Activated CD8-positive, alpha-beta memory T cell treated with anti-CD3 and anti-CD28 coated beads for 1 hour (primary cell): ENCODE results near the gene PLCD4.
A peak's percentile ranks its signal among the peaks of the same experiment; 100 is the strongest.

ENCODE experiments used
- DNase-seq, 2 donors: peaks; one replicate each; pipeline ENCODE4 v3.0.0-alpha.2; 2020; ENCODE audit warnings: low read depth in 1 of 2; ENCODE audit errors: extremely low read depth in 1 of 2

Gene PLCD4

DNA sequence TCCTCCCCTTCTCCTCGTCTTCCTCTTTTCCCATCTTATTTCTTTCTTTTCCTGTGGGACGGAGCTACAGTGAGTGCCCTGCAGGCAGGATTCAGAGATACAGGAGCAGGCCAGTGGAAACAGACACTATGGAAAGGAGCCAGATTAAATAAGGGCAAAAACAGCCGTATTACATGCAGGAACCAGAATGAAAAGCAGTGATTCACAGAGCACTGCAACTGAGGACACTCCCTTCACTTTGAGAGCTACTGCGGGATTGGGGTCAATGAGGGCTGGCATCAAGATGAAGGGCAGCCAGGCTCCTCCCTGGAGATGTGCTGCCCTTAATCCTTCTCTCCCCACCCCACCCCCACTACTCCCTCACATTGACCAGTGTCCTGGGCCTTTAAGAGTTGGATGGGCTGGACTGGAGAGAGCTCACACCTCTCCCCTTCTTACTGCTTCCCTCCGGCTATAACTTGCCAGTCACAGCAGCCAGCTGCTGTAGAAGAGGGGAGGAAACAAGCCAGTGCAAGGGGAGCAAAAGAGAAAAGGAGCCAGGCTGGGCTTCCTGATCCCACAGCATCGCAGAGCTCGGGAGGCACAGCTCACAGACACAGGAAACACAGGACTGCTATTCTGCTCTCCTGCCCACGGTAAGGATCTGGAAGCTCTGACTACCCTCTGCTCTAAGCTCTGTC is at the start of gene PLCD4:
TSS of gene PLCD4 (plus strand) at position 464 of the 680 bp plus-strand sequence. CDS start 7,841 bp downstream, outside the sequence.
- DNase-seq, result no peak

DNA sequence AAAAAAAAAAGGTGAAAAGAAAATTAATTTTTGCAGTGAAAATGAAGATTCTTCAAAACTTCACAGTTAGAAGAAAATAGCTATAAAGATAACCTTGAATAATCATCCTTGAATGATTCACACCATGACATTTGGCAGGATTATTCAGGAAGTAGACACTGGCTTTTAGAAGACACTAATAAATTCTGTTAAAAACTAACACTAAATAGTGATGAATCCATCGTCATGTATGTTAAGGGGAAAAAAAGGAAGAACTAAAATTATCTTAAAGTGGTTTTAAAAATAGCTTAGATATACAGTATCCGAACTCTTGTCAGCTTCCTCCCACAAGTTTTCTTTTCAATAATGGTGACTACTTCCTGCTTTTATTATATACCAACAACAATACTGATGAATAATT is 49.8 kb upstream of the PLCD4 start:
- DNase-seq, result no peak

DNA sequence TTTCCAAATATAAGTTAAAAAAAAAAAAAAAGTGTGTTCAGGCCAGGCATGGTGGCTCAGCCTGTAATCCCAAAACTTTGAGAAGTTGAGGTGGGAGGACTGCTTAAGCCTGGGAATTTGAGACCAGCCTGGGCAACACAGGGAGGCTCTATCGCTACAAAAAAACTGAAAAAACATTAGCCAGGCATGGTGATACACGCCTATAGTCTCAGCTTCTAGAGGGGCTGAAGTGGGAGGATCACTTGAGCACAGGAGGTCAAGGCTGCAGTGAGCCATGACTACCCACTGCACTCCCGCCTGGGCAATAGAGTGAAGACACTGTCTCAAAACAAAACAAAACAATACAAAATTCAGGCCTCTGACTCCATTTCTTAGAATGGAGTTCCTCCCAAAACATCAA is 48.7 kb upstream of the PLCD4 start:
- no peak for DNase-seq

DNA sequence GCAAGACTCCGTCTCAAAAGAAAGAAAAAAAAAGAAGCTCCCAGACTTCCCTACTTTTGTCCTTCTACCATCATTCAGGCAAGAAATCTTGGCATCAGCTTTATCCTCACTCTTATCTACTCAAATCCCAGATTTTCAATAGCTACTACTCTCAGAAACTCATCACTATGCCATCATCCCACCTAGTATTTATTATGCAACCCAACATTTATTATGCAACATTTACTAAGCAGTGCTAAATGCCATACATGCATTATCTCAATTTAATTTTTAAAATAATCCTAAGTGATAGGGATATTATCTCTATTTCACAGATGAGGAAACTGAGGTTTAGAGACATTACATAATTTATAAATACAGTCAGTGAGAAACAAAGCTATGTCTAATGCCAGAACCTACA is 43.6 kb upstream of the PLCD4 start:
- DNase-seq, result no peak

DNA sequence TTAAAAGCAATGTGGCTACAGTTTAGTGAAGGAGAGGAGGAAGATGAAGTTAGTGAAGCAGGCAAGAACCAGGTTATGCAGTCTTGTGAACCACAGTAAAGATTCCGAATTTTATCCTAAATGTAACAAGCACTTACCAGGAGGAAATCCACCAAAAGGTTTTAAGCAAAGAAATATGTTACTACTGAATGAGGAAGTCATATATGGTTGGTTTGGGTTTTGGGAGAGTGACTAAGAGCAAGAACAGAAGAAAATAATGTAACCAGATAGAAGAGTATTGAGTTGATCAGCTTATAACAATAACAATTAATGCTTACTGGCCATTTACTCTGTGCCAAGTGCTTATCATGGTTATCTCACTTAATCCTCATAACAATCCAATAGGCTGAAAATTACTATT is 41.4 kb upstream of the PLCD4 start:
- no peak for DNase-seq

DNA sequence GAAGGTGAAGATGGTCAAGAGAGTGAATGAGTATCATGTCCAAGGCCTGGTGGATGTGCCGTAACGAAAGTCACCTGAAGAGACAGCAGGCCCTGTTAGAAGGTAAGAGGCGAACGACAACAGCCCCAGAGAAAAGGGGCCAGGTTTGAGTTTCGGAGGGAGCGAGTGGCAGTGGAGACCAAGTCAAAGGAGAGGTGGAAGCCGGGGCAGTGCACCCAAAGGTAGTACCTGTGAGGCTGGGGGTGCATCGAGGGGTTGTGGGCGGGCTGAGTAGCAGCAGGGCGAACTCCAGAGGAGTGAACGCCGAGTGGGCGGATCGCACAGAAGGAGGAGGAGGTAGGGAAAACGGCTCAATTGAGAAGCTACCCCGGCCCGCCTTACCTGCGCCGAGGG is 39.9 kb upstream of the PLCD4 start:
- peak in 1 of 2 donors; percentile 38 for DNase-seq

DNA sequence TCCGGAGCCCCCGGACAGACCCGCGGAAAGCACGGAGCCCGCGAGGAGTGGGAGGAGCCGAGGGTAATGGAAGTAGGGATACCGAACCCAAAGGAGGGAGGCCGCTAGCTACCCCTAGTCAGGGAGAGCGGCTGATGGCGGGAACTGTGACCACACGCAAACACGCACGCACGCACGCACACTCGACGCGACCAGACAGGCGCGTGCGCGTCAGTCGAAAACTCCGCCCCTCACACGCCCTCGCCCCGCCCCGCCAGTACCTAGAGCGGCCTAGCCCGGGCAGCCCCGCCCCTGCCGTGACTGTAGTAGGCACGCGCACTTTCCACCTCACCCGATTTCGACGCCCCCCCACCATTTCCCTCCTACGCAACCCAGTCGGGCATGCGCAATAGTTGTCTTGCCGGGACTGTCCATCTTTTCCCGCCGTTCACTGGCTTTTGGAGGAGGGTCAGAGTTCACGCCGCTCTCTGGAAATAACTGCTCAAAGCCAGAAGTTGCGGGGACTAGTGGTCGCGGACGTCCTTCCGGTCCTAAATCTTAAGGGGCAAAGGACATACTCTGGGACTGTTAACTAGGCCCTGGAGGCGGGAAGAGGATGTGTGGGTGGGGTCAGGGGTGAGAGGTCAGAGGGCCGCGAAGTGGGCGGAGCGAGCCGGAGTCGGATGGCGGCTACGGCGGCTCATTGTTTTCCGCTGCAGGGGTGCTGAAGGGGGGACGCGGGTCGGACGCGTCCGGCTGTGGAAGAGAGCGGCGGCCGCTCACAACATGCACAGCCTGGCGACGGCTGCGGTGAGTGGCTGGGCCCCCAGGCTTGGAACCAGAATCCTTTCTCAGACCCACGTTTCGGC is 39.3 kb upstream of the PLCD4 start, which contains the start of the genes CNOT9 and USP37:
TSS of gene CNOT9 (plus strand) at position 650 of the 848 bp plus-strand sequence. CDS start at position 766, 116 bp downstream.
TSS of gene USP37 (minus strand) at position 162 of the 848 bp plus-strand sequence. CDS start 9,698 bp downstream, outside the sequence.
- DNase-seq, result peak; percentile 99 to 100

DNA sequence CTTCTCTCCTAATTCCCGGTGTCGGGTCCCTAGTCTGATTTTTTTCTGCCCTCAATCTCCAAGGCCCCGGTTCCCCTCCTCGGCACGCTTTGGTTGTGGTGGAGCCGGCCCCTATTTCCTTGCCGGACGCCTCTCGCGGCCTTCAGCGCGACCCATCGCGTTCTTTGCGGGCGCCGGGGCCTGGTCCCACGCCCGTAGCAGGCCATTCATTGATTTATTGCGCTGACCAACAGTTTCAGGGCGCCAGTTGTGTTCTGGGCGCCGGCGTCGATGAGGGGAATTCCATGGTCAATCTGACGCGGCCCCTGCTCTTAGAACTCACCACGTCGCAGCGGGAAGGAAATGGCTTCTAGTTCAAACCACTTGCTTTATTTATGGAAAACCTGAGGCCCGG is 38.7 kb upstream of the PLCD4 start:
- DNase-seq, result peak; percentile 23 to 43

DNA sequence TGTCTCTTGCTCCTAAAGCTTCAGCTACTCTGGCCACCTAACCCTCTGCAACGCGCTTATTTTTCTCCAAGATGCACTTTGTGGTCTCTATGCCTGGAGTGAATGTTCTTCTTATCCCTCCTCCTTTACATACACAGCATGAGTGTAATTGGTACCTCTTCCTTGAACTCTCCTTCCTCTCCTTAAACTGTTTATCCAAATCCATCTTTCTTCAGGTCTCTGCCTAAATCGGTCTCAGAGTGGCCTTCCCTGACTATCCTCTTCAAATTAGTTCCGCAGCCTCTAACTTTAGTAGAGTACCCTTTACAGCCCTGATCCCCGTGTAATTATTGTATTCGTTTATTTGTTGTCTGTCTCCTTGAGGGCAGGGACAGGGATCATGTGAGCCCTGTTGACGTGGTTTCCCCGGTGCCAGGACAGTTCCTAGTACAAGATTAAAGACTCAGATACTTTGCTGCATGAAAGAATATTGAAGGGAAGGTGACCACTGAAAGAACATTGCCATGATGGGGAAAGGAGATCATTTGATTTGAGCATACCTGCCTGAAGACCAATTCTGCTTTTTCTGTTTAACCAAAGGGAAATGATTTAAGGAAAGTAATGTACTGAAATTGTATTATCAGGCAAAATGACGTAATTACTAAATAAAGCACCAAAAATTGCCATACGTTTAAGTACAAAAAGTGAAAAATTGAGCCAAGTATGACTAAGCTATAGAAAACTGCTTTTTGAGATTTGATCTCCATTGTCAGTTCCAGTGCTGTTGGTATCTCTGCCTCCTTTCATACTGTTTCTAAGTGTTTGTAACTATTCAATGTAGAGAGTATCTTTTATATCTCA is 37.8 kb upstream of the PLCD4 start:
- DNase-seq, result no peak

DNA sequence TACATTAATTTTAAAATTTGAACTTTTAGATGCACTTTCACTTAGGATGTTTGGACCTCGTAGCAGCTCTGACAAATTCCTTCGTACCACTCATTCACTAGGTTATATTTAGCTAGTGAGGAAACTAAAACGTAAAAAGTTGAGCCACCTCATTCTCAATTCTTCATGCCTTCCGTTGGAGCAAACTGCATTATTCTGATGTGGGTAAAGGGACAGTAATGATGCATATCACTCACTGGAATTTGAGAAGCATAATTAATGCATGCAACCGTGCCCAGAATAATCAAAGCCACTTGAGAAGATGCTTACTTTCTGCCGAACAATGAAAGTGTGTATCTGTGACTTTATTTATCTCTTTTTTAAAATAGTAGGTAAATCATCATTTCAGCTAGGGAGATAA is 36.8 kb upstream of the PLCD4 start:
- DNase-seq, result no peak

DNA sequence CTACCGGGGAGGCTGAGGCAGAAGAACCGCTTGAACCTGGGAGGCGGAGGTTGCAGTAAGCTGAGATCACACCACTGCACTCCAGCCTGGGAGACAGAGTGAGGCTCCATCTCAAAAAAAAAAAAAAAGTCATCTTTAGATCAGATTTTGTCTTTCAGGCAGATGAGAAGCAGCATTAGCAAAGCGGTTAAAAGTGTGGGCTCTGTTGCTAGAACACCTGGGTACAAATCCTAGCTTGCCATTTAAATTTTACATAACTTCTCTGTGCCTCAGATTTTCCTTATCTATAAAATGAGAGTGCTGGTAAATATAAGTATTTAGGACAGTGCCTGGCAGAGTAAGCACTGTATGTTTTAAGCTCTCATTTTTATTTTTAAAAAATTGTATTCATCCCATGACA is 30.8 kb upstream of the PLCD4 start:
- DNase-seq, result no peak

DNA sequence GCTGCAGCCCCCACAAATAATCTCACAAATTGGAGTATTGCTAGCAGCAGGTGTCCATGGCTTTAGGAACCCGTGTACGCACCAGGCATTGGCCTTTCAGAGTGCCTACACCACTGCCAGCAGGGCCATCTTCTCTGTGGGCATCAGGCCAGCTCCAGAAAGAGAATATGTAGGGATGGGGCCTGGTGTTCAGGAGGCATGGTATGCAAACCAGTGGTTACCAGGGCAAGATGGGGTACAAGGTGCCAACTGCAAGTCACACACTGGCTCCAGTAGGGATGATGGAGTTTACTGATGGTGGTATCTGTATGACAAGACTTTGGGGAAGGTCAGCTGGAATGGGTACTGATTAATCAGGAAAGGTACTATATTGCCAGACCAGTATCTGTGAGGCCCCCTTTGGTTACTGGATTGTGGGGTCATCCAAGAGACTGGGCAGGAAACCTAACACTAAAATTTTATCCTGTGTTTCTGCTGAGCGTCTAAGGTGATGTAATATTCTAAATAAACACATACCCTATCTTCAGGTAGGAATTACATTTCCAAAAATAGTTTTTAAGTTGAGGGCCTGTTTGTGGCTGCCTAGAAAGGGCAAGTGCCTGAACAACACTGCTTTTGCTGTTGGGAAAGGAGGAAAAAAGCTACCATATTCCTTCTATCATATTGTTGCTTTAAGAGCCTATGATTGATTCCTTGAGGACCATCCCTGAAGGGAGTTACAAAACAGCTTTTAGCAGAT is 30.0 kb upstream of the PLCD4 start:
- DNase-seq, result no peak

DNA sequence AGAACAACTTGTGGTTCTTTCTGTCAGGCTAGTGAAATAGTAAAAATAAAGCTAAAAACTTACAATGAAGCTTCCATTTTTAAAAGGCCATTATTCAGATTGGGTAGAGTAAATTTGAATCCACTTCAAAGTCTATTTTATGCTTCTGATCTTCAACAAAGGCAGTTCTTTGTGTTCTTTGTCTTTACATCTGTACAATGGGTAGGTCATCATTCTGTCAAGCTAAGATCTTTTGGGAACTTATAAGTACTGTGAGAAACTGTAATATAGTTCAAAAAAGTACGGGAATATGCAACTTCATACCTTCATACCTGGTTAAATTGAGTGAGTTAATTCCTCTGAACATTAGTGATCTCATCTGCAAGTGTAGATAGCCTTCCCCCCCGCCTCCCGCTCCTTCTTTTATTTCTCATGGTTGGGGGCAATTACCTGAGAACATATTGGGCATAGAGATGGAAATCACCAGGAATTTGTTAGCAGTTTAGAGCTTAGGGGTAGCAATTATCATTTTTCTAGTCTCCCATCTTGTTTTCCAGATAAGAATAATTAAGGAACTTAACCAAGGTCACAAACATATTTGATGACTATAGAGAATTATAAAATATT is 29.3 kb upstream of the PLCD4 start:
- no peak for DNase-seq

DNA sequence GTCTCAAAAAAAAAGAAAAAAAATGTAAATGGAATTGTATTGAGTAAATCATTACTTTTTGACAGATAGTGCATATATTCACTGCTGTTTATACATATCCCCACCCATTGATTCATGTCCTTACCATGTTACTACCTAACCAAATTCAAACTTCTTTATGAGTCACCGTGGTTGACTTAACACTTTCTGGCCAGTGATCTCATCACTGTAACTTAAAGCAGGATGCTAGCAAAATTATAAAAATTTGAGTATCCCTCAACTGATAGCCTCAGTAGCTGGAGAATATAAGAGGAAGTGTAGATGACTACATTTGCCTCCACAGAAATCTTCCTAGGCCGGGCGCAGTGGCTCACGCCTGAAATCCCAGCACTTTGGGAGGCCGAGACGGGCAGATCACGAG is 25.6 kb upstream of the PLCD4 start:
- DNase-seq, result no peak

DNA sequence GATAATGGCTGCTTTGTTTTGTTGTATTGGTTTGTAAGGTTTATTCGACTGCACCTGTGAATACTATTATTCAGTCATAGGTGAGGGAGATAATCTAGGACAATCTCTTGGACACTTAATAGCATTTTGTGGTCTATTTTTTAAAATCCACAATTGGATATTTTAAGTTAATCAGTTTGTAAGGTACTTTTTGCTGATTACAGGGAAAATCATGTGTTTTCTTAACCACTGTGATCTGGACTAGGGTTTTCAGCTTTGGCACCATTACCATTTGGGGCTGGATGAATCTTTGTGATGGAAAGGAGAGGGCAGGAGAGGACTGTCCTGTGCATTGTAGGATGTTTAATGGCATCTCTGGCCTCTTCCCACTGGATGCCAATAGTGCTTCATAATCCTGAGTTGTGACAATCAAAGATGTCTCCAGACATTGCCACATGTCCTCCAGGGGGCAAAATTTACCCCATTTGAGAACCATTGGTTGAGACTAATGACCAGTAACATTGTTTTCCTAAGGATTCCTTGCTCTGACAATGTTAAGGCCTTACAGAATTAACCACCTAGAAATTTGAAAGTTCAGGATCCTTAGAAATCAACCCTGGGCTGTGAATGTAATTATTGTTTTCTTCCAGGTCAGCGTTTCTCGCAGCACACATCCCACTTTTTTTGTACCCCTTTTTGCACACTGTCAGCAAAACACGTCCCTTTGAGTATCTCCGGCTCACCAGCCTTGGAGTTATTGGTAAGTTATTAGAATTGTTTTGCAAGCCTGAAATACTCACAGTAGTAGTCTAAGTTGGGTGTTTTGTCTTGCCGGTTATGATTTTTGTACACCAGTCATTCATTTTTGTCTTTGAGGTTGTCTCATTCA is 23.5 kb upstream of the PLCD4 start:
- no peak for DNase-seq

DNA sequence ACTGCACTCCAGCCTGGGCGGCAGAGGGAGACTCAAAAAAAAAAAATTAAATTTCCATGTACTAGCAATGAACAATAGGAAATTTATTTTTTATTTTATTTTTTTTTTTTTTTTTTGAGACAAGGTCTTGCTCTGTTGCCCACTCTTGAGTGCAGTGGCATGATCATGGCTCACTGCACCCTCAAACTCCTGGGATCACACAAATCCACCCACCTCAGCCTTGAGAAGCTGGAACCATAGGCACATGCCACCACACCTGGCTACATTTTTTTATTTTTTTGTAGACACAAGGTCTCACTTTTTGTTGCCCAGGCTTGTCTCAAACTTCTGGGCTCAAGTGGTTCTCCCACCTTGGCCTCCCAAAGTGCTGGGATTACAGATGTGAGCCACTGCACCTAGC is 22.2 kb upstream of the PLCD4 start:
- DNase-seq, result no peak

DNA sequence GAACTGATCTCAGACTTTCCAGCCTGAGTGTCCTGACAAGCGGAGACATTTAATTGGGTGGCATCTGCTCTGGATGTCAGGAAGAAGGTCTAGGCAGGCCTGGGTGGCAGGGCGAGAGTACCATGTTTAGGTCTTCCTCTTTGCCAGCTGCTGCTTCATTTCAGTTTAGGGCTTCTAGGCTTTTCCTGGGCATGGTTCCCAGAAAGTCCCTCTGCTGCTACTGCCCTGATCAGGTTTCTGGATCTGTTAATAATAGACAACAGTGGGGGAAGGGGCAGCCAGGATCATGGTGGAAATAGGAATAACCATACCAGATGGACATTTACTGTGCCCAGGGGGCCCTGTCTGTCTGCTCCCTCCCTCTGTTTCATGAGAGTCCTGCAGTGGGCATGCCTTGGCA is 2.3 kb upstream of the PLCD4 start:
- no peak for DNase-seq

DNA sequence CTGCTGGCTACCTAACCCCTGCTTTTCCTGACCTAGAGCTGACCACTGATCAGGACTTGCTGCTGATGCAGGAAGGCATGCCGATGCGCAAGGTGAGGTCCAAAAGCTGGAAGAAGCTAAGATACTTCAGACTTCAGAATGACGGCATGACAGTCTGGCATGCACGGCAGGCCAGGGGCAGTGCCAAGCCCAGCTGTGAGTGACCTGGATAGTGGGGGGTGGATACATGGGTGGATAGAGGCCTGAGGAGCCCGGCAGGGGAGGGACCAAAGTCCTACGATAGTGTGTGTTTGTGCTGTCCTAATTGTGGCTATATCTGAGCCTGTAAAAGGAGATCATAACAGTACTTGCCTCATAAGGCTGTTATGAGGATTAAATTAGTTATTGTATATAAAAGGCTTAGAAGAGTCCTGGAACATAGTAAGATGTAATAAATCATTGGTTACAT is 8.2 kb downstream of the PLCD4 start:
- DNase-seq, result no peak
